Cardiac fibroblast (primary cell): ENCODE data around the gene NDUFA13.

ENCODE experiments used
- DNase-seq, 2 donors: peaks; one replicate each; pipeline versions ENCODE4 v3.0.0 to v3.0.0-alpha.2; 2010; ENCODE audit warnings: low read depth in 2 of 2
- H3K4me3 ChIP-seq, 2 donors: replicated peaks in 1 of 2; 1 replicate in 1 of 2; 2 replicates in 1 of 2; pipeline ENCODE4 v1.5.1; 2011; ENCODE audit warnings: low read depth in 2 of 2, low read length in 2 of 2, mild to moderate bottlenecking in 2 of 2, moderate library complexity in 1 of 2
- CTCF ChIP-seq: IDR thresholded peaks from one replicate; pipeline ENCODE4 v1.5.1; 2011; ENCODE audit warnings: low read depth, mild to moderate bottlenecking, low read length, inconsistent platforms

Gene NDUFA13

GRCh38 chr19:19490214-19490968, 25.6 kb upstream of the NDUFA13 start:
- H3K4me3 ChIP-seq = no peak overlapping the region
- TF ChIP-seq CTCF = peak; percentile 71
- DNase-seq = peak; percentile 89 to 90

- DNase-seq = no peak
- no peak for TF ChIP-seq CTCF
- H3K4me3 ChIP-seq = no peak overlapping the region
Measured at GRCh38 chr19:19491321-19492025, 24.6 kb upstream of the NDUFA13 start.

- no peak for TF ChIP-seq CTCF
- DNase-seq = no peak
- H3K4me3 ChIP-seq = no peak overlapping the region
Measured at GRCh38 chr19:19492026-19492610, 23.9 kb upstream of the NDUFA13 start.

GRCh38 chr19:19493841-19494546, 22.0 kb upstream of the NDUFA13 start:
- DNase-seq = no peak
- no peak overlapping the region for H3K4me3 ChIP-seq
- no peak for TF ChIP-seq CTCF

- H3K4me3 ChIP-seq = no peak overlapping the region
- no peak for TF ChIP-seq CTCF
- DNase-seq = no peak
Measured at GRCh38 chr19:19495614-19496603, 20.1 kb upstream of the NDUFA13 start.
